ENCODE results near the gene NAPA.

DNA sequence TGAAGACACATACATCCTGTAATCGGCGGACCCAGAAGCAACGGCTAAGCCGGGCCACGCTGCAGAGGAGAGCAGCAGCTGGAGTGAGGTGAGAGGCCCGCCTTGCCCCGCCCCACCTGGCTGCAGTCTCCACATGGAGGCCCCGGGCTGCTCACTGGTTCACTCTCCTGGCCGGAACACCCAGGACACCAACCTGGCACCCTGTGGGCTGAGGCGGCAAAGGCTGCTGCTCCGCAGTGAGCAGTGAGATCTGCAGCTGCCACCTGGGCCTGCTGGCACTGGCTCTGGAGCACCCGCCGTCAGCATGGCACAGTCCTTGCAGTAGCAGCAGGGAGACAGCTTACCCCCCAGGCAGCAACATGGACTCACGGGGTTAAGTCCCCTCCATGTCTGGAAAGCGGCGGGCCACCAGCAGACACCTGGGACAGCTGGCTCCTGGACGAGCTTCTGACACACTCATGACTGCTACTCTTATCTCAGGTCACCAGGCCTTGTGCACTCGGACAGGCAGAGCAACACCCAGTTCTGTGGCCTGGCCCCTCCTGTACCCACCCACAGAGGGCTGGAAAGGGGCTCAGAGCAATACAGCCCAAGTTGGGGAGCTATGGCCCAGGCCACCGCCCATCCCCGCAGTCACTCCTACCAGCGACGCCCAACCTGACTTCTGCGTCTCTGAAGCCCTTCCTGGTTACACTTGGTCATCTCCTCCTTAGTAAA, 17.7 kb downstream of the NAPA start:
- TF ChIP-seq ZNF274 (IDR thresholded peaks at IDR 0.05; ENCODE audit: low read depth, low read length) (no peak), YY1 (IDR thresholded peaks at IDR 0.05; ENCODE audit: insufficient read depth, insufficient read length) (no peak), SUZ12 (IDR thresholded peaks at IDR 0.05; ENCODE audit: extremely low read depth, insufficient read depth, insufficient read length) (no peak)

All from NT2/D1 (cell line).